GM19372 (cell line): Measurements from ENCODE around the gene ASB10.

Source experiments
- ATAC-seq: cut with Tn5 transposase; IDR thresholded peaks from one replicate; pipeline ENCODE4 v1.9.1; 2021; ENCODE audit warnings: mild to moderate bottlenecking, low read depth, moderate library complexity; ENCODE audit not compliant: unreplicated experiment

The ASB10 gene

GRCh38 chr7:151167197-151167961 is 19.7 kb downstream of the ASB10 start, which contains the start of gene GBX1:
Gene GBX1, minus strand, starts transcription at chr7:151167694. Its CDS starts 146 bp downstream, at chr7:151167548.
- no peak for ATAC-seq

GRCh38 chr7:151166629-151167196 is 20.3 kb downstream of the ASB10 start:
- ATAC-seq = no peak

- no peak for ATAC-seq
Measured at GRCh38 chr7:151161757-151162156, 25.3 kb downstream of the ASB10 start.

- ATAC-seq = no peak
Measured at GRCh38 chr7:151157645-151158329, 29.3 kb downstream of the ASB10 start.

DNA sequence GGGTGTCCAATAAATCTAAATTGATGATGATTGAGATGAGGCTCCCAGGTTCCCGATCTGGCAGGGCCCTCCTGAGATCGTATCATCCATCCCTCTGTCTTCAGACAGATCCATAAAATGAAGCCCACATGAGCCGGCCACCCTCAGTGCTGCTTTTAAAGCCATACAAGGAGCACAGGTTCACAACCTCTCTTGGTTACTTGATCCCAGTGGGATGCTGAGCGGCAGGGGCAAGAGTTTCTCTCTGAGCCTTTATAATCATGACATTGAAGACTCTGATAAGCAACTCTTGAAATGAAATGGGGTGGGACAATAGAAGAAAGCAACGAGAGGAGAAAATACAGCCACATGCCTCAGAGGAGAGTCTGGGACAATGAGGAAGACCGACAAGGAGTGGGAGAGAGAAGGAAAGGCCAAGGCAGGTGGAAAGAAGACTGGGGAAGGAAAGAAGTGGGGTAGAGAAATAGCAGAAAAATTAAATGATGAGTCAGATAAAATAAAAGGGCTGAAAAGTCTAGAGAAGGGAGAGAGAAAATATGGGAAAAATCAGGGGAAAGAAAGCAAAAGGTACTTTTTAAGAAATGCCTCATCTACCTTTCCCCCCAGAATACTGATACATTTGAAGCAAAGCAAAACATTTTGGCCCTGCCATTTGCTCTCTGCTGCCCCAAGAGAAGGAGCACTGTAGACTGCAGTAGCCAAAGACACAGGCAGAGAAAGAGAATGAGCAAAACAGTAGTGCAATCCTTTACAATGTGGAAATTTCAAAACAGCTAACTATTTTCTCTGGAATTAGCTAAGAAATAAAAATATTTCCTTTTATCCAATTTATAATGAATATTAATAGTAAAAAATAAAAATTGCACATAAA is 34.2 kb downstream of the ASB10 start:
- ATAC-seq = no peak

GRCh38 chr7:151150388-151150787 is 36.7 kb downstream of the ASB10 start:
- ATAC-seq = no peak

- ATAC-seq = no peak
Measured at GRCh38 chr7:151148319-151149259, 38.5 kb downstream of the ASB10 start.

- no peak for ATAC-seq
Measured at GRCh38 chr7:151146761-151147160, 40.3 kb downstream of the ASB10 start.

DNA sequence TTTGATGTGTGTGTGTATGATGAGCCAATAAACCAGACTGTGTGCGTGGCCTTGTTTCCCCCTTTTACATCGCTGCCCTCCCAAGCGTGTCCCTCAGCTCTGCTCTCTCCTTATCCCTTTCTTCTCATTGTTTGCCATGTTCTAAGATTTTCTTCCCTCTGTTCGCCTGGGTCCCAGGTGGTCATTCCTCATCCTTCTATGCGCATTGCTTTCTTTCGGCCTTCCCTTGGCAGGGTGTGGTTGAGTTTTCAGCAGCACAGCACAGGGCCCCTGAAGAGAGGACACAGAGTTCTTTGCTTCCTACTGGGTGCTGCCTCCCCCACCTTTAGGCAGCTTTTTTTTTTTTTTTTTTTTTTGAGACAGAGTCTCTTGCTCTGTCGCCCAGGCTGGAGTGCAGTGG is 42.7 kb downstream of the ASB10 start:
- ATAC-seq = no peak

GRCh38 chr7:151143261-151144015 is 43.6 kb downstream of the ASB10 start:
- no peak for ATAC-seq

DNA sequence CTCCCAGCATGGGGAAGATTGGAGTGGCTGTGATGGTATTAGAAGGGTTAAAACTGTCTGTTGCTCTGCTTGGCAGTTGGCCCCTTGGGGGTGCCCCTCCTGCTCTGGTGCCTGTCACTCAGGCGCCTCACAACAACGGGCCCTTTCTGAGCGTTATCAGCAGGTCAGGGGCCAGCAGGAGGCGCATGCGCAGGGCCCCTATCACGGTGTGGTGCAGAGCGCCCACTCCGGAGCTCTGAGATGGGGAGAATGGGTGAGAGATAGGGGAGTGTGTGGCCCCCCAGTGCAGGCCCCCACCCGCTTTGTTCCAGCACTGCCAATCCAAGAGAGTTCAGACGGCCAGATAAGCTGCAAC is 44.4 kb downstream of the ASB10 start:
- no peak for ATAC-seq

GRCh38 chr7:151141855-151142685 is 45.0 kb downstream of the ASB10 start:
- ATAC-seq = no peak

DNA sequence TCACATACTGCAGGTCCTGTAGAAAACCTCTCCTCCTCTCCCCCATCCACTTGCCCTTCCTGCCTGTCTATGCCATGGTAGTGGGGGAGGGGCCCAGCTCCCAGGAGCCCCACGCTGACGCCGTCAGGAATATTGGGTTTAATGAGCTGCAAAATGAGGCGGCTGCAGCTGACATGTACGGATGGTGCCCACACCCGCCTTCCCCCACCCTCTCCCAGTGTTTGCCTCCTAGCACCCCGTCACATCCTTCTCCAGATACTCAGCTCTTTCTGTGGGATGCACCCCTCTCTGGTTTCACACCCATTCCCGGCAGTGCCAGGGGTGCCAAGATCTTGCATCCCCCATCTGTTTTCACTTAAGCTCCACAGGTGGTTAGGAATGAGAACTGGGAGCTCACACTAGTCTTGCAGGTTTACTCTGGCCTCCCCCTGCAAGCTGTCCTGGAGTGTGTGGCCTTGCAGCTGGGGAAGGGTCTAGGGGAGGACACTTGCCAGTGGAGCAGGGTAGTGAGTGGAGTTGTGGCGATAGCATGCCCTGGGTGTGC is 45.7 kb downstream of the ASB10 start:
- ATAC-seq = no peak

DNA sequence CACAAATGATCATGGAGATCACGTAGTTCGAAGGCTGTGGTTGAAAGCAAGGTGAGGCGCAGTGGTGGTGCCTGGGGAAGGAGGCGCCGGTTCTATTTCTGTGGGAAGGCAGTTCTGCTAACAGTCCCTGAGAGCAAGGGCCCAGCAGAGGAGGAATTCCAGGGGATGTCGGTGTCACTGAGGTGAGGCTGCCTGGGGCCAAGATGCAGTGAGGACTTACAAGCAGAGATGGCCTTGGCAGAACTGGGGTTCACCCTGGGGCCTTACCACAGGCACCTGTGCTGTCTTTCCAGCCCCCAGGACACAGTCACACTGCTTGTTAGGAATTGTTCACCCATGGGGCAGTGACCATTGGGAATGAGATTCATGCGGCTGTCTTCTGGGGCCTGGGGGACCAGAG is 46.2 kb downstream of the ASB10 start:
- ATAC-seq = no peak

- no peak for ATAC-seq
Measured at GRCh38 chr7:151139791-151140190, 47.3 kb downstream of the ASB10 start.

DNA sequence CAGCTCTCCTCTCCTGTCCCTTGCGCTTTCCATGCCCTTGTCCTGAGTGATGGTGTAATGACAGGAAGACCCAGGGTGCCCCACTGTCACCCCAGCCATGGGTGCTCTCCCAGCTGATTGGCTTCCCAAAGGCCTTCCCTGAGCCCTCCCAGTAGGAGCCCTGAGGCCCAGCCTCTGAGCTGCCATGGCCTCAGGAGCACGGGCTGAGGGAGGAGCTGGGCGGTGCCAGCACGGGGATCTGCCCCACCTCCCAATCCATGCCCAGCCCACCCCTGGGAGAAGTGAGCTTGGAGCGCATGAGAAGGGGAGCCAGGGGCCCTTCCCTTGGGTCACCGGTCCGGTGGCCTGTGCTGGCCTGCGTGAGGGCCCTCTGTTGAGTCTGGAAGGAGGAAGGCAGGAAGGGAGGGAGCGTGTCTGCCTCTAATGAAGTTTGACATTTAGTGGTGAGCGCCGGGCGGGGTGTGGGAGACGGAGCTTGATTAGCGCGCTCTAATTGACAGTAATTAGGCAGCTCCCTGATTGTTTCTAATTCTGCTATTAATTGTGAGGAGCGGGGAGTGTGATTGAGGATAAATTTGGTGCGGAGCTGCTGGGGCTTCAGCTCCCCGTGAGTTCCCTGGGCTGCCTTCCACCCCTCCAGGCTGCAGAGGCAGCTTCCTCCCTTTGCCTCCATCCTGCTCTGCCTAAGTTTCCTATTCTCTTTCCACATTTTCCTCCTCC is 47.8 kb downstream of the ASB10 start:
- no peak for ATAC-seq

- ATAC-seq = no peak
Measured at GRCh38 chr7:151138153-151138851, 48.7 kb downstream of the ASB10 start.
